ENCODE results near the gene TMEM89. TPM values are rescaled to one million over a fixed set of nuclear protein-coding genes. Genes with fewer than 3 reads are reported as not detected.

Gene TMEM89
- total RNA-seq, 1 donor from 2014 or later: not detected

DNA sequence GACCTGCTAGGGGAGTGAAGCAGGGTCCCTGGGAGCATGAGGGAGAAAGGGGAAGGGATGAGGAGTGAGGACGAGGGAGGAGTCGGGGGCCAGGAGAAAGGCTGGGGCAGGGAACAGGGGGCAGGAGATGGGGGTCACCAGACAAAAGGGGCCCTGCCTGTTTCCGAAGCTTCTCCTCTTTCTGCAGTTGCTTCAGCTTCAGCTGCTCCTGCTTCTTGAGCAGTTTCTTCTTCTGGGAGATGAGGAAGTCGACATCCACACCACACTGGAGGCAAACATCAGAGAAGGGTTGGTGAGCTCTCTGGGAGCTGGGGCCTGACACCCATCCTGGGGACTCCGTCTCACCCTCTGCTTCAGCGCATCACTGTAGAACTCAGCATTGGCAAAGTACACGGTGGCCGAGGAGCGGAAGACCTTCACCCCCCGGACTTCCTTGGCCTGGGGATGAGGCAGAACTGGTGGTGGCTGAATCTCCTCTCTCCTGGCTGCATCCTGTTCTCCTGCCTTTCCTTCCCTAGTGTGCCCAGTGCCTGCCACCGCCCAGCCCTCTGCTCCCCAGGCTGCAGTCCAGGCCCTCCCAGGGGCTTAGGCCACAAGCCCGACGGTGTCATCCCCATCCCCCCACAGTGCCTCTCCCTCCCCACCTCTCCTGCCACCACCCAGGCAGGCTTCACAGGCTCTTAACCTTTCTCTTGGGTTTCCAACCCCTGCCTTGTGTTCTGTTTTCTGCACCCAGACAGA lies 6.9 kb upstream of the TMEM89 start:
- DNase-seq: no peak
- peaks cover 2% of the 10 kb centered on the region for H3K9me3 Mint-ChIP-seq (ENCODE audit: unreplicated experiment)
- H3K36me3 Mint-ChIP-seq (ENCODE audit: unreplicated experiment): no peaks in the 10 kb centered on the region
- H3K4me3 Mint-ChIP-seq (ENCODE audit: unreplicated experiment): no peak overlapping the region
- H3K27me3 Mint-ChIP-seq (ENCODE audit: unreplicated experiment): peaks cover 7% of the 10 kb centered on the region
- TF ChIP-seq, protein P1, sequence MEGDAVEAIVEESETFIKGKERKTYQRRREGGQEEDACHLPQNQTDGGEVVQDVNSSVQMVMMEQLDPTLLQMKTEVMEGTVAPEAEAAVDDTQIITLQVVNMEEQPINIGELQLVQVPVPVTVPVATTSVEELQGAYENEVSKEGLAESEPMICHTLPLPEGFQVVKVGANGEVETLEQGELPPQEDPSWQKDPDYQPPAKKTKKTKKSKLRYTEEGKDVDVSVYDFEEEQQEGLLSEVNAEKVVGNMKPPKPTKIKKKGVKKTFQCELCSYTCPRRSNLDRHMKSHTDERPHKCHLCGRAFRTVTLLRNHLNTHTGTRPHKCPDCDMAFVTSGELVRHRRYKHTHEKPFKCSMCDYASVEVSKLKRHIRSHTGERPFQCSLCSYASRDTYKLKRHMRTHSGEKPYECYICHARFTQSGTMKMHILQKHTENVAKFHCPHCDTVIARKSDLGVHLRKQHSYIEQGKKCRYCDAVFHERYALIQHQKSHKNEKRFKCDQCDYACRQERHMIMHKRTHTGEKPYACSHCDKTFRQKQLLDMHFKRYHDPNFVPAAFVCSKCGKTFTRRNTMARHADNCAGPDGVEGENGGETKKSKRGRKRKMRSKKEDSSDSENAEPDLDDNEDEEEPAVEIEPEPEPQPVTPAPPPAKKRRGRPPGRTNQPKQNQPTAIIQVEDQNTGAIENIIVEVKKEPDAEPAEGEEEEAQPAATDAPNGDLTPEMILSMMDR (IDR thresholded peaks at IDR 0.05; ENCODE audit: partially characterized antibody, unreplicated experiment): no peak
- no peak overlapping the region for H3K27ac Mint-ChIP-seq (ENCODE audit: unreplicated experiment)
- no peaks in the 10 kb centered on the region for H3K4me1 Mint-ChIP-seq (ENCODE audit: low read depth, unreplicated experiment)

DNA sequence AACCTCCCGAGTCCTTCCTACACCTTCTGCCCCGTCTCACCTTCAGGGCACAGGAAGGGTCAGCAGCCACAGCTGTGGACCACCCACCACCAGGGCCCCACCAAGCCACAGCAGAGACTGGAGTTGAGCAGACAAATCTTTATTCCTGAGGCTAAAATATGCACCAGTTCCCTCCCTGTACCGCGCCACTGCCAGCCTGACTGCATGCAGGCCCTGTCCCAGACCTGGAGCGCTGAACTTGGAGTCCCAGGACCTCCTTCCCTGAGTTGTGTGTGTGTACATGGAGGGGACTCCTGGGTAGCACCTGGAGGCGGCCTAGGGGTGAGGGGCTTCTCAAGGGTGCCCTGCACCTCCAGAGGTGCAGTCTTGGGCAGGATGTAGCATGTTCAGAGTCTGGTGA lies 4.0 kb upstream of the TMEM89 start:
- DNase-seq: no peak
- Mint-ChIP-seq H3K36me3 (ENCODE audit: unreplicated experiment) (no peaks in the 10 kb centered on the region), H3K4me3 (ENCODE audit: unreplicated experiment) (no peak overlapping the region), H3K27me3 (ENCODE audit: unreplicated experiment) (peaks cover 7% of the 10 kb centered on the region), H3K4me1 (ENCODE audit: low read depth, unreplicated experiment) (no peaks in the 10 kb centered on the region), H3K27ac (ENCODE audit: unreplicated experiment) (no peak overlapping the region), H3K9me3 (ENCODE audit: unreplicated experiment) (peaks cover 2% of the 10 kb centered on the region)
- TF ChIP-seq, protein P1 (IDR thresholded peaks at IDR 0.05; ENCODE audit: partially characterized antibody, unreplicated experiment): no peak

DNA sequence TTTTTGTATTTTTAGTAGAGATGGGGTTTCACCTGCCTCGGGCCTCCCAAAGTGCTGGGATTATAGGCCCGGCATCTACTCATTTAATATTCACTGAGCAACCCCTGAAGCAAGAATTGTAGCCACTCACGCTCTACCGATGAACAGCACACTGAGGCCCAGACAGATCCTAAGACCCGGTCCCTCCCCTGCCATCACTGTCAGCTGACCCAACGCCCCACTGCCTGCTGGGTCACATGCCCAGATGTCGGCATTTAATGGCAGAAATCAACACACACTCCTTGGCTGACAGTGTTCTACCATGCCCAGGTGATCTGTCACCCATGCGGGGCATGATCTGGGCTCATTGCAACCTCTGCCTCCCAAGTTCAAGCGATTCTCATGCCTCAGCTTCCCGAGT lies 3.2 kb upstream of the TMEM89 start:
- no peak for DNase-seq
- H3K4me1 Mint-ChIP-seq (ENCODE audit: low read depth, unreplicated experiment): no peaks in the 10 kb centered on the region
- TF ChIP-seq, protein P1 (IDR thresholded peaks at IDR 0.05; ENCODE audit: partially characterized antibody, unreplicated experiment): no peak
- H3K27ac Mint-ChIP-seq (ENCODE audit: unreplicated experiment): no peak overlapping the region
- peaks cover 7% of the 10 kb centered on the region for H3K27me3 Mint-ChIP-seq (ENCODE audit: unreplicated experiment)
- peaks cover 2% of the 10 kb centered on the region for H3K9me3 Mint-ChIP-seq (ENCODE audit: unreplicated experiment)
- no peaks in the 10 kb centered on the region for H3K36me3 Mint-ChIP-seq (ENCODE audit: unreplicated experiment)
- no peak overlapping the region for H3K4me3 Mint-ChIP-seq (ENCODE audit: unreplicated experiment)

DNA sequence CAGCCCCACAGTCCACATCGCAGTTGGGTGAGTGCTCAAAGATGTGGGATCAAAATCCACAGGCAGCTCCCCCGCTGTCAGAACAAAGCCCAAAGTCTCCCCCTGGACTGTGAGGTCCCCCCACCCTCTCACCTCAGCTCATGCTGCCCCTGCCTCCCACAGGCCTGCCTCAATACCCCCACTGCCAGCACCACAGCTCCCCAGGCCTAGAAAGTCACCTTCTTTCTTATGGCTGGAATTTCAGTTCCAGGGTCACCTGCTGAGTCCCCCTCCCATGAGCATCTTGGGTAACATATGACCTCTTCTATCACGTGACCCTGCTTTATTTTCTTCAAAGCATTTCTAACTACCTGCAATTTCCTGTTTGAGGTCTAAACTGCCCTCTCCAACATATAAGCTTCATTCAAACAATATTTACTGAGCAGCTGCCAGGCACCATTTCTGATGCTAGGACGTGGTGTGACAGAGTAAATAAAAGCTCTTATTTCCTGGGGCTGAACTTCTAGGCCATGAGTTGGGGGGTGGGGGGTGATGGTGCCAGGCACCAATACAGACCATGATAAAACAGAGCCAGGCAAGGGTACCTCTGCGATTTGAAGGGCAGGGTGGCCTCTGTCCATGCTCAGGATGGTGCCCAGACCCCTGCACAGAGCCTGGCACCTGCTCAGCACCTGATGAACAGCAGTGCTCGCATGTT lies 2.4 kb upstream of the TMEM89 start:
- Mint-ChIP-seq H3K9me3 (ENCODE audit: unreplicated experiment) (peaks cover 3% of the 10 kb centered on the region), H3K36me3 (ENCODE audit: unreplicated experiment) (no peaks in the 10 kb centered on the region), H3K4me3 (ENCODE audit: unreplicated experiment) (no peak overlapping the region), H3K4me1 (ENCODE audit: low read depth, unreplicated experiment) (no peaks in the 10 kb centered on the region), H3K27me3 (ENCODE audit: unreplicated experiment) (peaks cover 6% of the 10 kb centered on the region), H3K27ac (ENCODE audit: unreplicated experiment) (no peak overlapping the region)
- TF ChIP-seq, protein P1 (IDR thresholded peaks at IDR 0.05; ENCODE audit: partially characterized antibody, unreplicated experiment): no peak
- DNase-seq: no peak
